Hematopoietic multipotent progenitor cell treated with erythropoietin and hydrocortisone succinate and interleukin-3 and kit ligand, for 6 days (in vitro differentiated cells): ENCODE measurements around the gene PLEKHD1.
"Not testable (repeated sequence)": the region's sequence is repeated elsewhere in the genome, so short reads cannot be mapped to it uniquely, and the experiment has no call there.

ENCODE experiments used
- DNase-seq: peaks from one replicate; pipeline ENCODE4 v3.0.0-alpha.2; 2015

The PLEKHD1 gene

GRCh38 chr14:69483765-69484443 lies 624 bp upstream of the PLEKHD1 start:
- no peak for DNase-seq

GRCh38 chr14:69485315-69485660 lies 760 bp downstream of the PLEKHD1 start:
- DNase-seq: no peak

GRCh38 chr14:69485701-69486100 lies 1.2 kb downstream of the PLEKHD1 start:
- DNase-seq: no peak

- DNase-seq: no peak
Measured at GRCh38 chr14:69487226-69487625, 2.7 kb downstream of the PLEKHD1 start.

GRCh38 chr14:69487771-69488170 lies 3.2 kb downstream of the PLEKHD1 start:
- no peak for DNase-seq

GRCh38 chr14:69489495-69489894 lies 5.0 kb downstream of the PLEKHD1 start:
- DNase-seq: no peak

- DNase-seq: no peak
Measured at GRCh38 chr14:69490219-69490918, 5.8 kb downstream of the PLEKHD1 start.

- DNase-seq: no peak
Measured at GRCh38 chr14:69491193-69491592, 6.7 kb downstream of the PLEKHD1 start.

- no peak for DNase-seq
Measured at GRCh38 chr14:69493038-69493437, 8.5 kb downstream of the PLEKHD1 start.

- no peak for DNase-seq
Measured at GRCh38 chr14:69493791-69494190, 9.3 kb downstream of the PLEKHD1 start.

GRCh38 chr14:69495341-69495921 lies 10.9 kb downstream of the PLEKHD1 start:
- no peak for DNase-seq

- not testable (repeated sequence) for DNase-seq
Measured at GRCh38 chr14:69497866-69498265, 13.3 kb downstream of the PLEKHD1 start.

- not testable (repeated sequence) for DNase-seq
Measured at GRCh38 chr14:69498286-69498685, 13.8 kb downstream of the PLEKHD1 start.

- DNase-seq: no peak
Measured at GRCh38 chr14:69499436-69499835, 14.9 kb downstream of the PLEKHD1 start.

GRCh38 chr14:69500096-69500495 lies 15.6 kb downstream of the PLEKHD1 start:
- no peak for DNase-seq

GRCh38 chr14:69500736-69501135 lies 16.2 kb downstream of the PLEKHD1 start:
- no peak for DNase-seq

GRCh38 chr14:69501423-69501838 lies 16.9 kb downstream of the PLEKHD1 start:
- DNase-seq: no peak

- no peak for DNase-seq
Measured at GRCh38 chr14:69504775-69505174, 20.2 kb downstream of the PLEKHD1 start.

GRCh38 chr14:69505338-69506240 lies 21.1 kb downstream of the PLEKHD1 start:
- DNase-seq: no peak

GRCh38 chr14:69506241-69506595 lies 21.7 kb downstream of the PLEKHD1 start:
- DNase-seq: no peak

GRCh38 chr14:69518289-69519101 lies 34.0 kb downstream of the PLEKHD1 start:
- DNase-seq: no peak
